Hypothalamus (tissue), 51 donors: ENCODE measurements around the gene RANBP17.
"Not testable (repeated sequence)": the region's sequence is repeated elsewhere in the genome, so short reads cannot be mapped to it uniquely, and the experiment has no call there.

ENCODE experiments used
- DNase-seq, 51 donors: peaks; one replicate each; lab custom pipeline; 2025; lab: John Stamatoyannopoulos, UW

Gene RANBP17

GRCh38 chr5:171143926-171144325 lies 282.1 kb downstream of the RANBP17 start:
- no peak for DNase-seq

- no peak for DNase-seq
These were observed 287.5 kb downstream of the RANBP17 start for GRCh38 chr5:171149333-171149732.

GRCh38 chr5:171149772-171150171 lies 288.0 kb downstream of the RANBP17 start:
- DNase-seq, result no peak

GRCh38 chr5:171152382-171152781 lies 290.6 kb downstream of the RANBP17 start:
- no peak for DNase-seq

- no peak for DNase-seq
These were observed 293.8 kb downstream of the RANBP17 start for GRCh38 chr5:171155621-171156020.

- no peak for DNase-seq
These were observed 295.5 kb downstream of the RANBP17 start for GRCh38 chr5:171157276-171157675.

GRCh38 chr5:171157775-171158174 lies 296.0 kb downstream of the RANBP17 start:
- no peak for DNase-seq

- no peak for DNase-seq
These were observed 296.8 kb downstream of the RANBP17 start for GRCh38 chr5:171158581-171158980.

GRCh38 chr5:171162165-171162564 lies 300.3 kb downstream of the RANBP17 start:
- DNase-seq, result no peak

GRCh38 chr5:171162596-171162995 lies 300.8 kb downstream of the RANBP17 start:
- DNase-seq, result peak in 1 of 51 donors; percentile 1

GRCh38 chr5:171166766-171167165 lies 304.9 kb downstream of the RANBP17 start:
- DNase-seq, result no peak

GRCh38 chr5:171168171-171168570 lies 306.4 kb downstream of the RANBP17 start:
- DNase-seq, result no peak

- DNase-seq, result not testable (repeated sequence)
These were observed 313.1 kb downstream of the RANBP17 start for GRCh38 chr5:171174960-171175359.

- DNase-seq, result no peak
These were observed 313.9 kb downstream of the RANBP17 start for GRCh38 chr5:171175746-171176145.

- not testable (repeated sequence) for DNase-seq
These were observed 316.4 kb downstream of the RANBP17 start for GRCh38 chr5:171178190-171178589.

GRCh38 chr5:171188016-171188415 lies 326.2 kb downstream of the RANBP17 start:
- no peak for DNase-seq

- no peak for DNase-seq
These were observed 327.6 kb downstream of the RANBP17 start for GRCh38 chr5:171189442-171189841.

- DNase-seq, result no peak
These were observed 330.3 kb downstream of the RANBP17 start for GRCh38 chr5:171192111-171192510.

GRCh38 chr5:171201310-171201709 lies 339.5 kb downstream of the RANBP17 start:
- no peak for DNase-seq

- DNase-seq, result no peak
These were observed 343.6 kb downstream of the RANBP17 start for GRCh38 chr5:171205375-171205774.

GRCh38 chr5:171207256-171207847 lies 345.5 kb downstream of the RANBP17 start:
- DNase-seq, result peak in 1 of 51 donors; percentile 8

GRCh38 chr5:171221916-171222315 lies 360.1 kb downstream of the RANBP17 start:
- no peak for DNase-seq

- DNase-seq, result no peak
These were observed 362.1 kb downstream of the RANBP17 start for GRCh38 chr5:171223927-171224326.
